22Rv1 (cell line): ENCODE measurements around the gene SH3RF2.

Experiments
- H3K27ac ChIP-seq: fragments of 450-650 bp; 2 replicates; pipeline ENCODE4 v1.5.1; 2017
- ZFX ChIP-seq: fragments of 450-650 bp; IDR thresholded peaks from 2 replicates; pipeline ENCODE4 v1.6.1; 2017; ENCODE audit warnings: antibody characterized with exemption, borderline replicate concordance
- TF ChIP-seq, protein P1 (sequence below): fragments of 450-650 bp; IDR thresholded peaks from 2 replicates; pipeline ENCODE4 v1.5.1; 2017; ENCODE audit warnings: mild to moderate bottlenecking

SH3RF2 gene

DNA sequence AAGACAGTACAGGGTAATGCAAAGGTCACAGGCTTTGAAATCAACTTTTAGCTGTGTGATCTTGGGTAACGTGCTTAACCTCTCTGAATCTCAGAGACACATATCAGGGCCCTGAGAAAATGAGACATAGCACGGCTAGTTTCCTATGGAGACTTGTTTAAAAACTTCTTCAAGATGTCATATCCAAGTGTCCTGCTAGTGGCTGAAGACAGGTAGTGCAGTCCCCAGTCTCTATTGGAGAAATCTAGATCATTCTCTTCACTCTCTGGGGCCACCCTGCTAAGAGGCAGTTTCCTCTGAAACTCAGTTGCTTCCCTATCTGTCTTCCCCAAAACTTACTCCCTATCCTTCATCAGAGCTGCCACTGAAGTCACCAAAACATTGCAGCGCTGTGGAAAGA, 33.3 kb upstream of the SH3RF2 start:
- H3K27ac ChIP-seq, result no peak overlapping the region
- TF ChIP-seq, protein P1, sequence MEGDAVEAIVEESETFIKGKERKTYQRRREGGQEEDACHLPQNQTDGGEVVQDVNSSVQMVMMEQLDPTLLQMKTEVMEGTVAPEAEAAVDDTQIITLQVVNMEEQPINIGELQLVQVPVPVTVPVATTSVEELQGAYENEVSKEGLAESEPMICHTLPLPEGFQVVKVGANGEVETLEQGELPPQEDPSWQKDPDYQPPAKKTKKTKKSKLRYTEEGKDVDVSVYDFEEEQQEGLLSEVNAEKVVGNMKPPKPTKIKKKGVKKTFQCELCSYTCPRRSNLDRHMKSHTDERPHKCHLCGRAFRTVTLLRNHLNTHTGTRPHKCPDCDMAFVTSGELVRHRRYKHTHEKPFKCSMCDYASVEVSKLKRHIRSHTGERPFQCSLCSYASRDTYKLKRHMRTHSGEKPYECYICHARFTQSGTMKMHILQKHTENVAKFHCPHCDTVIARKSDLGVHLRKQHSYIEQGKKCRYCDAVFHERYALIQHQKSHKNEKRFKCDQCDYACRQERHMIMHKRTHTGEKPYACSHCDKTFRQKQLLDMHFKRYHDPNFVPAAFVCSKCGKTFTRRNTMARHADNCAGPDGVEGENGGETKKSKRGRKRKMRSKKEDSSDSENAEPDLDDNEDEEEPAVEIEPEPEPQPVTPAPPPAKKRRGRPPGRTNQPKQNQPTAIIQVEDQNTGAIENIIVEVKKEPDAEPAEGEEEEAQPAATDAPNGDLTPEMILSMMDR, result peak; percentile 23; the same call in 1 of the 2 replicates
- TF ChIP-seq ZFX, result no peak

DNA sequence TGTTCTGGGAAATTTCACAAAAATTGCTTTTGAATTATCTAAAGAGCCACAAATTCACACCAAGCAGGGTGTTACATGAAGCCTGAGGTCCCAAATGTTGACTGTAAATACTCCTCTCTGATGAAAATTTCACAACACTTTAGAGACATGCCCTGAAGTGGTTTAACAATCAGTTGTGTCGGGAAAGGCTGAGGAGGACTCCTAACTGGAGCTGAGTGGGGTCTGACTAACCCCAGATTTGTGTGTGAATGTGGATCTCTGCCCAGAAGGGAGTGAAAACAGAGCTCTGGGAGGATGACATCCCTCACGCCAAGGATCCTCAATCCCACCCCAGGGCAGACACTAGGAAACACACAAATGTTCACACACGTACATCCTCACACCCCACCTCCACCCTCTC, 32.5 kb upstream of the SH3RF2 start:
- H3K27ac ChIP-seq, result no peak overlapping the region
- TF ChIP-seq, protein P1, result no peak
- TF ChIP-seq ZFX, result no peak

DNA sequence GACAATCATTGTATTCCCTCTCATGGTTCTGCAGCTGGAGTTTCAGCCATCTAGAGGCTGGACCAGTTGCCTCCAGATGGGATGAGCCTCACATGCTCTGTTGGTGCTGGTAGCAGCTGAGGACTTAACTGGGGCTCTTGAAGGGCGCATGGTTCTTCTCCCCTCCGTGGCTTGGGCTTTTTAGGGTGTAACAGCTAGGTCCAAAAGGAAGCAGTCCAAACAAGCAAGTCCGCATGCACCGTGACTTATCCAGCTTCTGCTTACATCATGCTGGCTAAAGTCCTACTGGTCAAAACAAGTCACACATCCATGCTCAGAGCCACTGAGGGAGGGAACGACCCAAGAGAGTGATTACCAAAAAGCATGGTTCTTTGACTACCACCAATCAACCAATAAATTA, 31.6 kb upstream of the SH3RF2 start:
- TF ChIP-seq, protein P1, result no peak
- no peak for TF ChIP-seq ZFX
- H3K27ac ChIP-seq, result no peak overlapping the region

DNA sequence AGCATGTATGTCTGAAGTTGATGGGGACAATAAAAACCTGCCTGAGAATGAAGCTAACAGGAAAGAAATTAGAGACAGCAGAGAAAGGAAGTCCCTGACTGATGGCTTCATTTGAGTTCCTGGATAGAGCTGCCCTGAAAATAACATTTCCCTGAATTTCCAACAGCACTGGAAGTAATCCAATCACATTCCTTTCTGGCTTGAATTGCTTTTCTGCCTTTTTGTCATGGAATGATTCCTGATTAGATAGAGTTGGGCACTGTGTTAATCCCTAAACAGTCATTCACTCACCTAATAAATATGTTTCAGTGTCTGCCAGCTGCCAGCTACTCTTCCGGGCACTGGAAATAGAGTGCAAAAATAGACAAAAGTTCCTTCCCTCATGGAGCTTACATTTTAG, 30.0 kb upstream of the SH3RF2 start:
- H3K27ac ChIP-seq, result no peak overlapping the region
- TF ChIP-seq, protein P1, result no peak
- TF ChIP-seq ZFX, result no peak

DNA sequence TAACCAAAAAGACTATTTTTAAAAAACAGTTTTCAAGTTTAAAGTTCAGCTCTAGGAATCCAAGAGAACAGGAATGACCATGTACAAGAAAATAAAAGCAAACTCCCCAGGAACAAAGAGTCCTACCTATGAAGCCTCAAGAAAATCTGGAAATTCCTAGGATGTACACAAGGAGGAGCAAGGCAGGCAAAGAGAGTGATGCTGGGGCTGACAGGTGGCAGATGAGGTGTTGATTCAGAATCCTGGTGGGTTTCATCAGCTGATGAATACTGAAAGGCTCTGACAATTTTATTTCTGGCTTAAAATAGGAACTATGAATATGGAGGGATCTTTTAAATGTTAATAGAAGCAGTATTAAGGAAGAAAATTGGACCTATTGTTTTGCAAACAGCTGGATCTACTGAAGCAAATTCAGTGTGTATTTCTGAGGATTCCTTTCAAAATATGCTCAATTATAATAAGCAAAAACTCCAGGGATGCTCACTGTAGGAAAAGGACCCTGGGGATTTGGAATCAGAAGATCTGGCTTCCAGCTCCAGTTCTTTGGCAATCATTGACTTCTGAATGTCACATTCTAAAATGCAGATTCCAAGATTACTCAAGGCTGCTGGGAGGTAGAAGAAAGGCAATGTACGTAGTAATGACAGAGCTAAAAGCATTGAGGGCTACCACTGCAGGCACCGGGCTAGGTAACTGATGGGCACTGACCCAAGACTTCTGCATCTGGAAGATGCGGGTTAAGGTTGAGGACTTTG, 28.0 kb upstream of the SH3RF2 start:
- TF ChIP-seq ZFX, result no peak
- TF ChIP-seq, protein P1, result peak; percentile 28
- no peak overlapping the region for H3K27ac ChIP-seq

DNA sequence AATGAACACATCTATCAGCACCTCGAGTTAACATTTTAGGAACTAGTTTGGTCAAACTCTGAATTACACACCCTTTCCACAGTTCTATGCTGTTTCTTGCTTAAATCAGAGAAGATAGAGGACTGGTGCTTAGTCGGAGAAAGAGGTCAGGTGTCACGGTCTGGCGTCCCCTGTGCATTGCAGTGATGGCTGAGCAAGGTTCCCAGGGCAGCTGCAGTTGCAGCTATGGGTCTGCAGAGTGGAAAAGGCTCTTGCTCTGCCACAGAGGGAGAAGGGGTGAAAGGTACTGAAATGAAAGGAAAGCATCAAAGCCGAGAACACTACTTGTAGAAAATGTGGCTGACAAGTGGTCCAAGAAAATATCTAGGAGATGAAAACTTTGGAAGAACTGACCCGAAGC, 25.2 kb upstream of the SH3RF2 start:
- no peak for TF ChIP-seq ZFX
- TF ChIP-seq, protein P1, result no peak

DNA sequence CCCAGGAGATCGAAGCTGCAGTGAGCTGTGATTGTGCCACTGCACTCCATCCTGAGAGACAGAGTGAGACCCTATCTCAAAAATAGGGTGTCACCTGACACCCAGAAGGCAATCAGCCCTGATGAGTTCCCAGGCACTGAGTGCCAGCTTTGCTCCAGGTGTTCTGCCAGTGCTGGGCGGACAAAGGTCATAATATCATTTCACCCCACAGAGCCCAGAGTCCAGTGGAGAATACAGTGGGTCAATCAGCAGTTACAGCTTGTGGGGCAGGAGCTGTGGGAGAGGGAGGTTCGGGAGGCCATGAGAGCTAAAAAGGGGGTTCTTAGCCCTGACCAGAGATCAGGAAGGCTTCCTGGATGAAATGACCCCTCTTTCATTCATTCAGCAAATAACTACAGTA, 24.4 kb upstream of the SH3RF2 start:
- TF ChIP-seq, protein P1, result no peak
- no peak for TF ChIP-seq ZFX
- no peak overlapping the region for H3K27ac ChIP-seq

More for the DNA sequence above, 25.2 kb upstream of the SH3RF2 start:
- no peak overlapping the region for H3K27ac ChIP-seq
